Raji (cell line): ENCODE results near the gene PDGFRB.

ENCODE experiments used
- POLR2A ChIP-seq: IDR thresholded peaks from 2 replicates; pipeline ENCODE4 v1.6.1; 2011; ENCODE audit warnings: low read depth, low read length, control low read depth; ENCODE audit not compliant: insufficient read depth

The PDGFRB gene

GRCh38 chr5:150175076-150175475, 19.4 kb upstream of the PDGFRB start:
- TF ChIP-seq POLR2A, result no peak

- TF ChIP-seq POLR2A, result no peak
These were observed 18.6 kb upstream of the PDGFRB start for GRCh38 chr5:150174285-150174684.

- no peak for TF ChIP-seq POLR2A
These were observed 17.5 kb upstream of the PDGFRB start for GRCh38 chr5:150173161-150173560.

- no peak for TF ChIP-seq POLR2A
These were observed 16.9 kb upstream of the PDGFRB start for GRCh38 chr5:150172556-150172955.

GRCh38 chr5:150172145-150172544, 16.5 kb upstream of the PDGFRB start:
- no peak for TF ChIP-seq POLR2A

- TF ChIP-seq POLR2A, result no peak
These were observed 13.2 kb upstream of the PDGFRB start for GRCh38 chr5:150168864-150169263.

GRCh38 chr5:150167908-150168307, 12.3 kb upstream of the PDGFRB start:
- no peak for TF ChIP-seq POLR2A

GRCh38 chr5:150167512-150167850, 11.8 kb upstream of the PDGFRB start:
- TF ChIP-seq POLR2A, result no peak

GRCh38 chr5:150166650-150167511, 11.2 kb upstream of the PDGFRB start, which contains the start of gene CDX1:
Gene CDX1, plus strand, starts transcription at chr5:150166778. Its CDS starts 99 bp downstream, at chr5:150166877.
- no peak for TF ChIP-seq POLR2A

GRCh38 chr5:150166037-150166649, 10.5 kb upstream of the PDGFRB start:
- no peak for TF ChIP-seq POLR2A

GRCh38 chr5:150164211-150164980, 8.8 kb upstream of the PDGFRB start:
- no peak for TF ChIP-seq POLR2A

GRCh38 chr5:150163547-150164059, 8.0 kb upstream of the PDGFRB start:
- no peak for TF ChIP-seq POLR2A

GRCh38 chr5:150163035-150163434, 7.4 kb upstream of the PDGFRB start:
- no peak for TF ChIP-seq POLR2A

GRCh38 chr5:150162142-150162513, 6.5 kb upstream of the PDGFRB start:
- TF ChIP-seq POLR2A, result no peak
